ENCODE measurements around the gene FREM2.

The FREM2 gene

DNA sequence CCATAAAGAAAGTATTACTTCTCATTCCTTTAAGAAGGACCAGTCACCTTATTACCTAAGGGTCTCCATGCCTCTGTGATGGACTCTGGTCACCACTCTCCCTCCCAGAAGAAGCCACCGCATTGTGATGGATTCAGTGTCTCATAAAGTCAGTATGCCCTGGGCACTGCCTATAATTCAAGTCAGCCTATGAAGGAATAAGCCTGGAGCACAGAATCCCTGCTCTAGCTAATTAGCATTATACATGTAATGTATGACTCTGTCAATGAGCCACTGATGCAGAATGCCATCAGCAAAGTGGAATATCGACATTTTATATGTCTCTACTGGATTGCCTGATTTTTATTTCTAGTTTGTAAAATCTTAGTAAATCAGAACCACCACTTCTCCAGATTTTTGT, 14.9 kb upstream of the FREM2 start:
- TF ChIP-seq CREB1 (IDR thresholded peaks at IDR 0.05; ENCODE audit: low read depth) (no peak), EGR1 (IDR thresholded peaks at IDR 0.05) (no peak), NFIC (IDR thresholded peaks at IDR 0.05) (no peak), YY1 (IDR thresholded peaks at IDR 0.05; ENCODE audit: low read depth) (no peak), EP300 (IDR thresholded peaks at IDR 0.05; ENCODE audit: borderline replicate concordance) (no peak), FOXM1 (IDR thresholded peaks at IDR 0.05; ENCODE audit: borderline replicate concordance, low read depth) (no peak), CEBPB (IDR thresholded peaks at IDR 0.05) (no peak), RAD21 (IDR thresholded peaks at IDR 0.05; ENCODE audit: low read depth) (no peak), TCF12 (IDR thresholded peaks at IDR 0.05; ENCODE audit: low read depth) (no peak), ZBTB7A (IDR thresholded peaks at IDR 0.05; ENCODE audit: low read depth) (no peak), TAF1 (IDR thresholded peaks at IDR 0.05; ENCODE audit: low read depth) (no peak), TEAD4 (IDR thresholded peaks at IDR 0.05) (no peak)
- TF ChIP-seq, protein P1, sequence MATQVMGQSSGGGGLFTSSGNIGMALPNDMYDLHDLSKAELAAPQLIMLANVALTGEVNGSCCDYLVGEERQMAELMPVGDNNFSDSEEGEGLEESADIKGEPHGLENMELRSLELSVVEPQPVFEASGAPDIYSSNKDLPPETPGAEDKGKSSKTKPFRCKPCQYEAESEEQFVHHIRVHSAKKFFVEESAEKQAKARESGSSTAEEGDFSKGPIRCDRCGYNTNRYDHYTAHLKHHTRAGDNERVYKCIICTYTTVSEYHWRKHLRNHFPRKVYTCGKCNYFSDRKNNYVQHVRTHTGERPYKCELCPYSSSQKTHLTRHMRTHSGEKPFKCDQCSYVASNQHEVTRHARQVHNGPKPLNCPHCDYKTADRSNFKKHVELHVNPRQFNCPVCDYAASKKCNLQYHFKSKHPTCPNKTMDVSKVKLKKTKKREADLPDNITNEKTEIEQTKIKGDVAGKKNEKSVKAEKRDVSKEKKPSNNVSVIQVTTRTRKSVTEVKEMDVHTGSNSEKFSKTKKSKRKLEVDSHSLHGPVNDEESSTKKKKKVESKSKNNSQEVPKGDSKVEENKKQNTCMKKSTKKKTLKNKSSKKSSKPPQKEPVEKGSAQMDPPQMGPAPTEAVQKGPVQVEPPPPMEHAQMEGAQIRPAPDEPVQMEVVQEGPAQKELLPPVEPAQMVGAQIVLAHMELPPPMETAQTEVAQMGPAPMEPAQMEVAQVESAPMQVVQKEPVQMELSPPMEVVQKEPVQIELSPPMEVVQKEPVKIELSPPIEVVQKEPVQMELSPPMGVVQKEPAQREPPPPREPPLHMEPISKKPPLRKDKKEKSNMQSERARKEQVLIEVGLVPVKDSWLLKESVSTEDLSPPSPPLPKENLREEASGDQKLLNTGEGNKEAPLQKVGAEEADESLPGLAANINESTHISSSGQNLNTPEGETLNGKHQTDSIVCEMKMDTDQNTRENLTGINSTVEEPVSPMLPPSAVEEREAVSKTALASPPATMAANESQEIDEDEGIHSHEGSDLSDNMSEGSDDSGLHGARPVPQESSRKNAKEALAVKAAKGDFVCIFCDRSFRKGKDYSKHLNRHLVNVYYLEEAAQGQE (IDR thresholded peaks at IDR 0.05; ENCODE audit: low read depth) = no peak
- TF ChIP-seq, protein P2, sequence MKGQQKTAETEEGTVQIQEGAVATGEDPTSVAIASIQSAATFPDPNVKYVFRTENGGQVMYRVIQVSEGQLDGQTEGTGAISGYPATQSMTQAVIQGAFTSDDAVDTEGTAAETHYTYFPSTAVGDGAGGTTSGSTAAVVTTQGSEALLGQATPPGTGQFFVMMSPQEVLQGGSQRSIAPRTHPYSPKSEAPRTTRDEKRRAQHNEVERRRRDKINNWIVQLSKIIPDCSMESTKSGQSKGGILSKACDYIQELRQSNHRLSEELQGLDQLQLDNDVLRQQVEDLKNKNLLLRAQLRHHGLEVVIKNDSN (IDR thresholded peaks at IDR 0.05) = no peak
- TF ChIP-seq, protein P3, sequence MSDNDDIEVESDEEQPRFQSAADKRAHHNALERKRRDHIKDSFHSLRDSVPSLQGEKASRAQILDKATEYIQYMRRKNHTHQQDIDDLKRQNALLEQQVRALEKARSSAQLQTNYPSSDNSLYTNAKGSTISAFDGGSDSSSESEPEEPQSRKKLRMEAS (IDR thresholded peaks at IDR 0.05) = no peak

DNA sequence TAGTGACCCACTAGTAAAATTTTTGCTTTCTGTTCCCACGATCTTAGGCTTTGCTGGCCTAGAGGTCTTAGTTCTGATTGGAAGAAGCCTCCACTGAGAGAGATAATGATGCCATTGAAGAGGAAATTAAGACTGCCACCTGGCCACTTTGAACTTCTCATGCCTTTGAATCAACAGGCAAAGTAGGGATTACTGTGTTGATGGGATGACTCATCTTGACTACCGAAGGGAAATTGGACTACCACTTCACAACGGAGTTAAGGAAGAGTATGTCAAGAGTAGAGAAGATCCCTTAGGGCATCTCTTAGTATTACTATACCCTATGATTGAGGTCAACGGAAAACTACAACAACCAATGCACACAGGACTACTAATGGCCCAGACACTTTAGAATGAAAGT, 12.7 kb upstream of the FREM2 start:
- TF ChIP-seq CREB1 (IDR thresholded peaks at IDR 0.05; ENCODE audit: low read depth) = no peak

DNA sequence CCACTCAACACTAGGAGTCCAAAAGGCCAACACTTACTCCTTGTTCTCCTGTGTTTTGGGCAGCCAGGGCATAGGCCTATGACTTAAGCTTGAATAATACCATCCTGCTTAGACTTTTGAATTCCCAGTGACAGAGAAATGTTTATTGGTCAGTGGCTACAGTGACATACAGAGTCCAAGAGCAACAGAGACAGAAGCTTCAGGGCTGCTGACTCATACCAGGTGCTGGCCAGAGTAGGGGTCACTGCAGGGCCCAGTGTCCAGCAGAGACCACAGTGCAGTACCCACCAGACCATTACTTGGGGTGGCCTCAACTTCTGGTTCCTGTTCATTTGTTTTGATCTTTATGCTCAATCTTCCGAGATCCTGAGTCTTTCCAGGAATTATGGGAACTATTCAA, 6.0 kb upstream of the FREM2 start:
- TF ChIP-seq, protein P1 (IDR thresholded peaks at IDR 0.05; ENCODE audit: low read depth) = no peak
- TF ChIP-seq NFIC (IDR thresholded peaks at IDR 0.05) (no peak), EP300 (IDR thresholded peaks at IDR 0.05; ENCODE audit: borderline replicate concordance) (no peak), RAD21 (IDR thresholded peaks at IDR 0.05; ENCODE audit: low read depth) (no peak), ZBTB7A (IDR thresholded peaks at IDR 0.05; ENCODE audit: low read depth) (no peak), TCF12 (IDR thresholded peaks at IDR 0.05; ENCODE audit: low read depth) (no peak), YY1 (IDR thresholded peaks at IDR 0.05; ENCODE audit: low read depth) (no peak), CEBPB (IDR thresholded peaks at IDR 0.05) (no peak), TAF1 (IDR thresholded peaks at IDR 0.05; ENCODE audit: low read depth) (no peak), EGR1 (IDR thresholded peaks at IDR 0.05) (no peak), FOXM1 (IDR thresholded peaks at IDR 0.05; ENCODE audit: borderline replicate concordance, low read depth) (no peak), TEAD4 (IDR thresholded peaks at IDR 0.05) (no peak), CREB1 (IDR thresholded peaks at IDR 0.05; ENCODE audit: low read depth) (no peak)
- TF ChIP-seq, protein P2 (IDR thresholded peaks at IDR 0.05) = no peak
- TF ChIP-seq, protein P3 (IDR thresholded peaks at IDR 0.05) = no peak

DNA sequence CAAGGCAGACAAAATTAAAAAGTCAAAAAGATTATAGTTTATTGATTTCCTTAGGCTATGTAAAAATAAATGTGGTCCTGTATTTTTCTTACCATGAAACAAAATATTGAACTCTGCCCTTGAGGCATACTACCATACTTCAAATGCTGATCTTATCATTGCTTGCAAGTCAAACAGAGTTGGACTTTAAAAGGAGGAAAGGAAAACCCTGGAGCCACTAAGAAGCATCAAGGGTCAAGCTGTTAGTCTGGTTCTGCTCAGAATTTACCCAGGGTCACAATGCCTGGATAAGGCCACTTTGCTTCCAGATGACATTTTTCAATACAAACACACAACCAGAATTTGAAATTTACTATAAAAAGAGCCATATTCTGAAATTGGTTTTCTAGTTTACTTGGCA, 2.2 kb upstream of the FREM2 start:
- TF ChIP-seq, protein P1 (IDR thresholded peaks at IDR 0.05; ENCODE audit: low read depth) = no peak
- TF ChIP-seq, protein P2 (IDR thresholded peaks at IDR 0.05) = no peak
- TF ChIP-seq EP300 (IDR thresholded peaks at IDR 0.05; ENCODE audit: borderline replicate concordance) (no peak), FOXM1 (IDR thresholded peaks at IDR 0.05; ENCODE audit: borderline replicate concordance, low read depth) (no peak), CEBPB (IDR thresholded peaks at IDR 0.05) (no peak), TCF12 (IDR thresholded peaks at IDR 0.05; ENCODE audit: low read depth) (no peak), EGR1 (IDR thresholded peaks at IDR 0.05) (no peak), CREB1 (IDR thresholded peaks at IDR 0.05; ENCODE audit: low read depth) (no peak)

All from Ishikawa (cell line).